ENCODE measurements around the gene GJA5. TPM values are rescaled to one million over a fixed set of nuclear protein-coding genes. Genes with fewer than 3 reads are reported as not detected.

Gene GJA5
- polyA plus RNA-seq, 1 experiment = 5.1 TPM

- CTCF ChIA-PET = no interaction called here
- no peak for TF ChIP-seq CTCF (IDR thresholded peaks at IDR 0.05; ENCODE audit: insufficient read depth, low read depth, low read length)
- POLR2A ChIA-PET = no interaction called here
- no peaks in the 10 kb centered on the region for H3K27me3 ChIP-seq (ENCODE audit: control insufficient read depth, insufficient read depth, low read length)
- H3K4me3 ChIP-seq (ENCODE audit: low read depth, low read length) = no peak overlapping the region
- no peaks in the 10 kb centered on the region for H3K36me3 ChIP-seq (ENCODE audit: control insufficient read depth, insufficient read depth, low read length)
- DNase-seq (ENCODE audit: low read depth) = no peak
Observed at GRCh38 chr1:147800804-147801203, 40.4 kb upstream of the GJA5 start.

- CTCF ChIA-PET = no interaction called here
- POLR2A ChIA-PET = no interaction called here
- H3K4me3 ChIP-seq (ENCODE audit: low read depth, low read length) = no peak overlapping the region
- H3K36me3 ChIP-seq (ENCODE audit: control insufficient read depth, insufficient read depth, low read length) = no peaks in the 10 kb centered on the region
- no peak for TF ChIP-seq CTCF (IDR thresholded peaks at IDR 0.05; ENCODE audit: insufficient read depth, low read depth, low read length)
- DNase-seq (ENCODE audit: low read depth) = no peak
- no peaks in the 10 kb centered on the region for H3K27me3 ChIP-seq (ENCODE audit: control insufficient read depth, insufficient read depth, low read length)
Observed at GRCh38 chr1:147798731-147799130, 38.3 kb upstream of the GJA5 start.

GRCh38 chr1:147794570-147794969 lies 34.2 kb upstream of the GJA5 start:
- DNase-seq (ENCODE audit: low read depth) = no peak
- ChIA-PET POLR2A (no interaction called here), CTCF (no interaction called here)
- no peak for TF ChIP-seq CTCF (IDR thresholded peaks at IDR 0.05; ENCODE audit: insufficient read depth, low read depth, low read length)
- Histone ChIP-seq H3K27me3 (ENCODE audit: control insufficient read depth, insufficient read depth, low read length) (no peaks in the 10 kb centered on the region), H3K36me3 (ENCODE audit: control insufficient read depth, insufficient read depth, low read length) (no peaks in the 10 kb centered on the region), H3K4me3 (ENCODE audit: low read depth, low read length) (no peak overlapping the region)

GRCh38 chr1:147791876-147792275 lies 31.5 kb upstream of the GJA5 start:
- Histone ChIP-seq H3K36me3 (ENCODE audit: control insufficient read depth, insufficient read depth, low read length) (no peaks in the 10 kb centered on the region), H3K27me3 (ENCODE audit: control insufficient read depth, insufficient read depth, low read length) (no peaks in the 10 kb centered on the region), H3K4me3 (ENCODE audit: low read depth, low read length) (no peak overlapping the region)
- ChIA-PET POLR2A (no interaction called here), CTCF (no interaction called here)
- no peak for TF ChIP-seq CTCF (IDR thresholded peaks at IDR 0.05; ENCODE audit: insufficient read depth, low read depth, low read length)
- no peak for DNase-seq (ENCODE audit: low read depth)

- no peaks in the 10 kb centered on the region for H3K27me3 ChIP-seq (ENCODE audit: control insufficient read depth, insufficient read depth, low read length)
- TF ChIP-seq CTCF (IDR thresholded peaks at IDR 0.05; ENCODE audit: insufficient read depth, low read depth, low read length) = no peak
- ChIA-PET POLR2A (no interaction called here), CTCF (no interaction called here)
- H3K4me3 ChIP-seq (ENCODE audit: low read depth, low read length) = no peak overlapping the region
- no peak for DNase-seq (ENCODE audit: low read depth)
- H3K36me3 ChIP-seq (ENCODE audit: control insufficient read depth, insufficient read depth, low read length) = no peaks in the 10 kb centered on the region
Observed at GRCh38 chr1:147787765-147788164, 27.4 kb upstream of the GJA5 start.

Measured in BJ (cell line).